Keratinocyte (primary cell): ENCODE data around the gene INS. TPM values are rescaled to one million over a fixed set of nuclear protein-coding genes. Genes with fewer than 3 reads are reported as not detected.

Source experiments
- DNase-seq: peaks from one replicate; pipeline ENCODE4 v3.0.0-alpha.2; 2011; ENCODE audit warnings: low read depth, missing footprints, low spot score
- FAIRE-seq: peaks from 2 replicates; lab custom pipeline; 2011; peaks lifted over from hg19 to GRCh38; lab: Jason Lieb, UNC
- H2AFZ ChIP-seq: 2 replicates; pipeline ENCODE4 v1.6.0; 2012; ENCODE audit warnings: low read length, control low read depth, inconsistent platforms; ENCODE audit not compliant: control insufficient read depth
- H3K27ac ChIP-seq: 2 replicates; pipeline ENCODE4 v1.5.1; 2011; ENCODE audit warnings: low read length; ENCODE audit not compliant: control insufficient read depth, insufficient read depth
- H3K27me3 ChIP-seq: 3 replicates; pipeline ENCODE4 v1.6.0; 2011; ENCODE audit warnings: low read length; ENCODE audit not compliant: control insufficient read depth, insufficient read depth; ENCODE audit errors: extremely low read depth
- H3K36me3 ChIP-seq, 2 experiments: 2 replicates in 1 of 2; 3 replicates in 1 of 2; pipeline ENCODE4 v1.5.1; 2011; ENCODE audit warnings: low read length in 2 of 2, mild to moderate bottlenecking in 1 of 2; ENCODE audit not compliant: control insufficient read depth in 2 of 2, insufficient read depth in 2 of 2; ENCODE audit errors: extremely low read depth in 1 of 2
- H3K4me1 ChIP-seq: 3 replicates; pipeline ENCODE4 v1.5.1; 2011; ENCODE audit warnings: low read length; ENCODE audit not compliant: control insufficient read depth, insufficient read depth; ENCODE audit errors: extremely low read depth
- H3K4me2 ChIP-seq: 3 replicates; pipeline ENCODE4 v1.6.0; 2011; ENCODE audit warnings: low read depth, low read length; ENCODE audit not compliant: control insufficient read depth, insufficient read depth; ENCODE audit errors: extremely low read depth
- H3K4me3 ChIP-seq, 3 experiments: fragments of 200-600 bp in 1 of 3; sonication (generic) in 1 of 3; 2 replicates in 2 of 3; 3 replicates in 1 of 3; pipeline ENCODE4 v1.5.1; 2011 to 2016; ENCODE audit warnings: low read length in 3 of 3, mild to moderate bottlenecking in 3 of 3, control low read depth in 2 of 3, inconsistent platforms in 1 of 3, low read depth in 1 of 3, mixed read lengths in 1 of 3, mixed run types in 1 of 3, moderate library complexity in 1 of 3; ENCODE audit not compliant: control insufficient read depth in 2 of 3, insufficient read depth in 2 of 3; ENCODE audit errors: extremely low read depth in 1 of 3
- H3K79me2 ChIP-seq: 2 replicates; pipeline ENCODE4 v1.6.0; 2012; ENCODE audit warnings: low read length; ENCODE audit not compliant: control insufficient read depth, insufficient read depth
- H3K9ac ChIP-seq: 3 replicates; pipeline ENCODE4 v1.6.0; 2011; ENCODE audit warnings: low read length; ENCODE audit not compliant: control insufficient read depth, insufficient read depth; ENCODE audit errors: extremely low read depth
- H3K9me1 ChIP-seq: 3 replicates; pipeline ENCODE4 v1.6.0; 2011; ENCODE audit warnings: low read length; ENCODE audit not compliant: control insufficient read depth, insufficient read depth; ENCODE audit errors: extremely low read depth
- H3K9me3 ChIP-seq: 2 replicates; pipeline ENCODE4 v1.5.1; 2012; ENCODE audit warnings: low read depth, low read length; ENCODE audit not compliant: control insufficient read depth
- H4K20me1 ChIP-seq: 3 replicates; pipeline ENCODE4 v1.6.0; 2011; ENCODE audit warnings: low read length; ENCODE audit not compliant: control insufficient read depth, insufficient read depth; ENCODE audit errors: extremely low read depth
- EZH2 ChIP-seq: IDR thresholded peaks from one replicate; pipeline ENCODE4 v1.6.1; 2012; ENCODE audit warnings: inconsistent platforms, mild to moderate bottlenecking, low read length, moderate library complexity
- dilution Hi-C: fragments of 300-500 bp; cut with MboI; formaldehyde crosslinking; loops from one replicate; pipeline ENCODE4 v1.7.0; 2020; ENCODE audit warnings: low sequenced_read_pairs; ENCODE audit not compliant: extremely low pct_ligation_motif_present
- polyA plus RNA-seq, 5 experiments: library from polyadenylated mRNA; depleted of rRNA in 3 of 5; stranded (reverse) in 3 of 5; stranded (forward) in 1 of 5; unstranded in 1 of 5; fragments of >200 nt; gene quantifications; 1 replicate in 1 of 5; 2 replicates in 3 of 5; 3 replicates in 1 of 5; pipeline versions ENCODE4 v1.2.1 to v1.2.3, GENCODE V29; 2011 to 2012; ENCODE audit warnings: missing spikeins in 2 of 5, low read depth in 1 of 5, low replicate concordance in 1 of 5
- TF ChIP-seq, protein P1 (sequence below), 3 experiments: IDR thresholded peaks in 1 of 3; conservative IDR thresholded peaks in 1 of 3; optimal IDR thresholded peaks in 1 of 3; 2 replicates in 2 of 3; 3 replicates in 1 of 3; pipeline versions ENCODE3 to v1.5.1; 2011; ENCODE audit warnings: low read length in 3 of 3, mild to moderate bottlenecking in 3 of 3, moderate library complexity in 2 of 3, control low read depth in 1 of 3, inconsistent platforms in 1 of 3; ENCODE audit not compliant: insufficient read depth in 2 of 3; ENCODE audit errors: extremely low read depth in 1 of 3

INS gene
- polyA plus RNA-seq, 1 donor (not counting 4 experiments of a cell fraction or from before 2014, with no cell fraction given), result not detected

DNA sequence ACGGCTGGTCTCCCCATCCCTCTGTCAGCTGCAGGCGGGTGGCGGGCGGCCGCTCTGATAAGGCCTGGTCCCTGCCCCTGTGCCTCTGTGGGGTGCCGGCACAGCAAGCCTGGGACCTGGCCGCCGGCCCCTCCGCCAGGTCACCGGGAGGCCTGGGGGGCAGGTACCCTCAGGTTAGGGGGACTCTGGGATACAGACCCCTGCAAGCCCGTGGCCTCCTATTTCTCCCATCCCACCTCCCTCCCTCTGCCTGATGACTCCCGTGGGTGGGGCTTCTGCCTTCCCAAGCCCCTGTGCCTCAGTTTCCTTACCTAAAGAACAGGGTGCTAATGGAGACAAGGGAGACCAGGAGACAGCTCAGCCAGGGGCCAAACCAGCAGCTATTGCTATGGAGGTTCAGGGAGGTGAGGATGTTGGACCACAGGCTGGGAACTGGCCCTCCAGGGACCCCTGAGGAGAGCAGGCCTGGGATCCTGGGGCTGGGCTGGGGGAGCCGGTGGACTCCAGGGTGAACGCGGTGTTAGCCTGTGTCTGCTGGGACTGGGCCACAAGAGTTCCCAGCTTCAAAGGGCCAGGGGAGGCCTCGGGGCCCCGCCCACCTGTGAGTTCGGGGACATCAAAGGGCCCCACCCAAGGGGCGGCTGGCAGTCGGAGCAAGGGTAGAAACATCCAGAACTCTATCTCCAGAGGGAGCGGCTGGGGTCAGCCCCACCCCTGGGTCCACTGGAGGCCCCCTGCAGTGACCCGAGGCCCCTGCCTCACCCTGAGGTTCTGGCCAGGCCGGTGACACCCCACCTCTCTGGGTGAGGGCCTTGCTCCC, 42.6 kb upstream of the INS start:
- FAIRE-seq, result no peak
- no peaks in the 10 kb centered on the region for H3K79me2 ChIP-seq

DNA sequence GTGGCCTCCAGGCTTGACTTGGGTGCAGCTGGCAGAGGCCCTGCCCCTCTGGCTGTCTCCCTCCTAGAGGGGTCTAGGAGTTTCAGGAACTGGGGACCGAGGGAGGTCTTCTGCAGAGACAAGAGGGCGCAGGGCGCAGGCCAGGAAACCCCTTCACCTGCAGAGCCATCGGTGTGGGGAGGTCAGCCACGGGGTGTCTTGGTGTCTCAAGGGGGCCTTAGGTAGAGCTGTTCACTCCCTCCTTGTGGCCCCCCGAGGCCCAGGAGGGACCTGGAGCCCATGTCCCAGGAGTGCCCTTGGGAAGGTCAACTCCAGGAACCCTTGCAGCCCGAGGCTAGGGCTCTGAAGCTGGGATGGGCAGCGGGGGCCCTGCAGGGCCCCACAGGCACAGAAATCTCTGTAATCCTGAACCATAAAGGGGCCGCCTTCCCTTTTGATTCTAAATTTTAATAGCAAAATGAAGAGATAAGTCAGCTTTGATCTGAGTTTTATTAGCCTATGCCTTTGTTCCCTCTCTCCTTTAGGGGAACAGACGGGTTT, 42.0 kb upstream of the INS start:
- no peak for DNase-seq
- no peak for FAIRE-seq
- H4K20me1 ChIP-seq, result no peaks in the 10 kb centered on the region
- H3K27me3 ChIP-seq, result no peaks in the 10 kb centered on the region
- no peaks in the 10 kb centered on the region for H3K9me1 ChIP-seq
- no peaks in the 10 kb centered on the region for H3K79me2 ChIP-seq
- peak overlapping the region; percentile 22 for H3K4me2 ChIP-seq
- no peaks in the 10 kb centered on the region for H3K9me3 ChIP-seq
- peak overlapping the region; percentile 9 for H3K9ac ChIP-seq
- dilution Hi-C loops, result no loop called here
- H3K4me3 ChIP-seq, result no peak overlapping the region
- H2AFZ ChIP-seq, result no peak overlapping the region
- H3K27ac ChIP-seq, result peak overlapping the region; percentile 36
- H3K36me3 ChIP-seq, result no peaks in the 10 kb centered on the region
- TF ChIP-seq, protein P1, sequence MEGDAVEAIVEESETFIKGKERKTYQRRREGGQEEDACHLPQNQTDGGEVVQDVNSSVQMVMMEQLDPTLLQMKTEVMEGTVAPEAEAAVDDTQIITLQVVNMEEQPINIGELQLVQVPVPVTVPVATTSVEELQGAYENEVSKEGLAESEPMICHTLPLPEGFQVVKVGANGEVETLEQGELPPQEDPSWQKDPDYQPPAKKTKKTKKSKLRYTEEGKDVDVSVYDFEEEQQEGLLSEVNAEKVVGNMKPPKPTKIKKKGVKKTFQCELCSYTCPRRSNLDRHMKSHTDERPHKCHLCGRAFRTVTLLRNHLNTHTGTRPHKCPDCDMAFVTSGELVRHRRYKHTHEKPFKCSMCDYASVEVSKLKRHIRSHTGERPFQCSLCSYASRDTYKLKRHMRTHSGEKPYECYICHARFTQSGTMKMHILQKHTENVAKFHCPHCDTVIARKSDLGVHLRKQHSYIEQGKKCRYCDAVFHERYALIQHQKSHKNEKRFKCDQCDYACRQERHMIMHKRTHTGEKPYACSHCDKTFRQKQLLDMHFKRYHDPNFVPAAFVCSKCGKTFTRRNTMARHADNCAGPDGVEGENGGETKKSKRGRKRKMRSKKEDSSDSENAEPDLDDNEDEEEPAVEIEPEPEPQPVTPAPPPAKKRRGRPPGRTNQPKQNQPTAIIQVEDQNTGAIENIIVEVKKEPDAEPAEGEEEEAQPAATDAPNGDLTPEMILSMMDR (optimal IDR thresholded peaks at IDR 0.05 in 1 of 3, IDR thresholded peaks at IDR 0.05 in 1 of 3, conservative IDR thresholded peaks at IDR 0.05 in 1 of 3; ENCODE audit: extremely low read depth in 1 of 3, insufficient read depth in 2 of 3, low read length in 3 of 3), result no peak
- no peak for TF ChIP-seq EZH2
- peaks cover 20% of the 10 kb centered on the region for H3K4me1 ChIP-seq

More for the DNA sequence above, 42.6 kb upstream of the INS start:
- Histone ChIP-seq H3K27me3 (peaks cover 3% of the 10 kb centered on the region), H3K4me1 (peaks cover 20% of the 10 kb centered on the region), H3K27ac (no peak overlapping the region), H3K4me3 (no peak overlapping the region), H2AFZ (no peak overlapping the region), H3K9ac (no peak overlapping the region), H4K20me1 (no peaks in the 10 kb centered on the region), H3K36me3 (no peaks in the 10 kb centered on the region), H3K4me2 (no peak overlapping the region), H3K9me1 (no peaks in the 10 kb centered on the region), H3K9me3 (no peaks in the 10 kb centered on the region)
- no peak for DNase-seq
- dilution Hi-C loops, result no loop called here
- TF ChIP-seq, protein P1 (optimal IDR thresholded peaks at IDR 0.05 in 1 of 3, IDR thresholded peaks at IDR 0.05 in 1 of 3, conservative IDR thresholded peaks at IDR 0.05 in 1 of 3; ENCODE audit: extremely low read depth in 1 of 3, insufficient read depth in 2 of 3, low read length in 3 of 3), result no peak
- no peak for TF ChIP-seq EZH2
